Naive B cell (primary cell): Measurements from ENCODE around the gene APEH. TPM values are rescaled to one million over a fixed set of nuclear protein-coding genes. Genes with fewer than 3 reads are reported as not detected.

Experiments
- ATAC-seq, 2 donors: fragments of 150-1000 bp; cut with Tn5 transposase; 2 replicates each; pipeline ENCODE4 v1.10.0; 2021; ENCODE audit warnings: low read depth in 2 of 2, mild to moderate bottlenecking in 2 of 2, moderate library complexity in 2 of 2
- DNase-seq: peaks from one replicate; pipeline ENCODE4 v3.0.0; 2022
- H3K27ac Mint-ChIP-seq, 6 donors: one replicate each; pipeline ENCODE4 v1.8.0; 2020 to 2022; ENCODE audit warnings: mild to moderate bottlenecking in 6 of 6, mixed read lengths in 6 of 6, moderate library complexity in 5 of 6, inconsistent platforms in 2 of 6
- H3K27me3 Mint-ChIP-seq, 3 donors: one replicate each; pipeline ENCODE4 v1.8.0; 2021 to 2022; ENCODE audit warnings: mixed read lengths in 3 of 3, mild to moderate bottlenecking in 1 of 3
- H3K36me3 Mint-ChIP-seq, 2 donors: one replicate each; pipeline ENCODE4 v1.8.0; 2020 to 2022; ENCODE audit warnings: mixed read lengths in 2 of 2, inconsistent platforms in 1 of 2, mild to moderate bottlenecking in 1 of 2
- H3K4me1 Mint-ChIP-seq, 3 donors: one replicate each; pipeline ENCODE4 v1.8.0; 2020 to 2022; ENCODE audit warnings: mixed read lengths in 3 of 3, inconsistent platforms in 1 of 3, mild to moderate bottlenecking in 1 of 3, moderate library complexity in 1 of 3
- H3K4me3 Mint-ChIP-seq, 8 donors: one replicate each; pipeline ENCODE4 v1.8.0; 2020 to 2022; ENCODE audit warnings: mild to moderate bottlenecking in 8 of 8, mixed read lengths in 8 of 8, moderate library complexity in 8 of 8, inconsistent platforms in 2 of 8
- H3K9me3 Mint-ChIP-seq, 7 donors: one replicate each; pipeline ENCODE4 v1.8.0; 2020 to 2022; ENCODE audit warnings: mixed read lengths in 7 of 7, mild to moderate bottlenecking in 5 of 7, inconsistent platforms in 2 of 7, moderate library complexity in 1 of 7
- polyA plus RNA-seq, 6 donors: library from polyadenylated mRNA; unstranded; fragments of 300-500 nt; fragmentation: Illumina TruSeq; gene quantifications; one replicate each; pipeline ENCODE4 v1.2.3, GENCODE V29; 2021; ENCODE audit warnings: low read depth in 6 of 6

The APEH gene
- polyA plus RNA-seq = 100 to 1,000 TPM in 1 of 6 donors, 10 to 100 TPM in 5; 73.4 to 105 (median 82.2) TPM

GRCh38 chr3:49673715-49674496, at the start of gene APEH:
TSS of gene APEH (plus strand) at chr3:49674351. CDS start at chr3:49674402, 51 bp downstream.
- Mint-ChIP-seq H3K36me3 (peaks cover 0 to 4% of the 10 kb centered on the region in 2 donors), H3K4me3 (peak within 1 kb of the TSS; percentile 93 to 98 (median 96)), H3K27me3 (no peaks in the 10 kb centered on the region), H3K9me3 (no peaks in the 10 kb centered on the region), H3K27ac (peak within 1 kb of the TSS; percentile 97 to 99 (median 98)), H3K4me1 (peaks cover 26 to 33% (median 32%) of the 10 kb centered on the region in 3 donors)
- peak; percentile 99 for DNase-seq
- ATAC-seq = peak; percentile 83 to 85

- Mint-ChIP-seq H3K27ac (no peak overlapping the region), H3K4me3 (no peak overlapping the region), H3K9me3 (no peaks in the 10 kb centered on the region), H3K27me3 (peaks cover 8 to 20% (median 11%) of the 10 kb centered on the region in 3 donors), H3K4me1 (peaks cover 0 to 3% (median 0%) of the 10 kb centered on the region in 3 donors), H3K36me3 (no peaks in the 10 kb centered on the region)
- DNase-seq (no peak), ATAC-seq (no peak)
Observed at GRCh38 chr3:49625071-49625470, 49.1 kb upstream of the APEH start.

- no peak for ATAC-seq
- Mint-ChIP-seq H3K9me3 (peaks cover 0 to 7% (median 0%) of the 10 kb centered on the region in 7 donors), H3K27ac (no peak overlapping the region)
Observed at GRCh38 chr3:49626101-49626581, 48.0 kb upstream of the APEH start.

GRCh38 chr3:49626796-49627195, 47.4 kb upstream of the APEH start:
- Mint-ChIP-seq H3K27ac (no peak overlapping the region), H3K4me1 (peaks cover 0 to 3% (median 0%) of the 10 kb centered on the region in 3 donors), H3K4me3 (no peak overlapping the region), H3K36me3 (peaks cover 0 to 9% of the 10 kb centered on the region in 2 donors), H3K9me3 (peaks cover 0 to 13% (median 5%) of the 10 kb centered on the region in 7 donors), H3K27me3 (peaks cover 5 to 21% (median 16%) of the 10 kb centered on the region in 3 donors)
- no peak for ATAC-seq
- DNase-seq = no peak

More at GRCh38 chr3:49626101-49626581, 48.0 kb upstream of the APEH start:
- no peak for DNase-seq
- Mint-ChIP-seq H3K27me3 (peaks cover 7 to 21% (median 16%) of the 10 kb centered on the region in 3 donors), H3K4me1 (peaks cover 0 to 3% (median 0%) of the 10 kb centered on the region in 3 donors), H3K36me3 (peaks cover 0 to 9% of the 10 kb centered on the region in 2 donors), H3K4me3 (no peak overlapping the region)

GRCh38 chr3:49627634-49628033, 46.5 kb upstream of the APEH start:
- peaks cover 5 to 26% (median 20%) of the 10 kb centered on the region in 3 donors for H3K27me3 Mint-ChIP-seq
- DNase-seq = no peak
- ATAC-seq = no peak
- peaks cover 0 to 3% (median 0%) of the 10 kb centered on the region in 3 donors for H3K4me1 Mint-ChIP-seq
- peaks cover 0 to 17% (median 6%) of the 10 kb centered on the region in 7 donors for H3K9me3 Mint-ChIP-seq
- H3K36me3 Mint-ChIP-seq = peaks cover 0 to 9% of the 10 kb centered on the region in 2 donors
- H3K27ac Mint-ChIP-seq = no peak overlapping the region
- no peak overlapping the region for H3K4me3 Mint-ChIP-seq

- H3K9me3 Mint-ChIP-seq = peaks cover 0 to 17% (median 6%) of the 10 kb centered on the region in 7 donors
- DNase-seq (no peak), ATAC-seq (no peak)
- peaks cover 5 to 26% (median 20%) of the 10 kb centered on the region in 3 donors for H3K27me3 Mint-ChIP-seq
- H3K4me1 Mint-ChIP-seq = peaks cover 0 to 3% (median 0%) of the 10 kb centered on the region in 3 donors
- no peak overlapping the region for H3K27ac Mint-ChIP-seq
- H3K4me3 Mint-ChIP-seq = no peak overlapping the region
- peaks cover 0 to 9% of the 10 kb centered on the region in 2 donors for H3K36me3 Mint-ChIP-seq
Observed at GRCh38 chr3:49628249-49628648, 45.9 kb upstream of the APEH start.

- Mint-ChIP-seq H3K36me3 (peaks cover 0 to 9% of the 10 kb centered on the region in 2 donors), H3K9me3 (peaks cover 0 to 17% (median 6%) of the 10 kb centered on the region in 7 donors), H3K27me3 (peaks cover 5 to 28% (median 26%) of the 10 kb centered on the region in 3 donors), H3K4me1 (peaks cover 0 to 3% (median 0%) of the 10 kb centered on the region in 3 donors), H3K4me3 (no peak overlapping the region), H3K27ac (no peak overlapping the region)
- no peak for DNase-seq
- no peak for ATAC-seq
Observed at GRCh38 chr3:49629451-49629850, 44.7 kb upstream of the APEH start.

GRCh38 chr3:49629866-49630265, 44.3 kb upstream of the APEH start:
- H3K27ac Mint-ChIP-seq = no peak overlapping the region

GRCh38 chr3:49630784-49631183, 43.4 kb upstream of the APEH start:
- peak overlapping the region in 1 of 6 donors; percentile 74 for H3K27ac Mint-ChIP-seq

More at GRCh38 chr3:49629866-49630265, 44.3 kb upstream of the APEH start:
- ATAC-seq = no peak
- Mint-ChIP-seq H3K9me3 (peaks cover 0 to 17% (median 6%) of the 10 kb centered on the region in 7 donors), H3K4me1 (peaks cover 0 to 3% (median 0%) of the 10 kb centered on the region in 3 donors), H3K36me3 (peaks cover 0 to 9% of the 10 kb centered on the region in 2 donors), H3K27me3 (peaks cover 5 to 28% (median 26%) of the 10 kb centered on the region in 3 donors), H3K4me3 (no peak overlapping the region)
- no peak for DNase-seq

GRCh38 chr3:49634736-49635135, 39.4 kb upstream of the APEH start:
- ATAC-seq (no peak), DNase-seq (no peak)
- H3K27me3 Mint-ChIP-seq = peaks cover 9 to 35% (median 28%) of the 10 kb centered on the region in 3 donors
- H3K4me1 Mint-ChIP-seq = no peaks in the 10 kb centered on the region
- H3K27ac Mint-ChIP-seq = peak overlapping the region in 1 of 6 donors; percentile 28
- H3K36me3 Mint-ChIP-seq = peaks cover 0 to 9% of the 10 kb centered on the region in 2 donors
- no peak overlapping the region for H3K4me3 Mint-ChIP-seq
- peaks cover 0 to 17% (median 6%) of the 10 kb centered on the region in 7 donors for H3K9me3 Mint-ChIP-seq

More at GRCh38 chr3:49630784-49631183, 43.4 kb upstream of the APEH start:
- Mint-ChIP-seq H3K9me3 (peaks cover 0 to 17% (median 6%) of the 10 kb centered on the region in 7 donors), H3K4me1 (peaks cover 0 to 3% (median 0%) of the 10 kb centered on the region in 3 donors), H3K4me3 (peak overlapping the region in 2 of 8 donors; percentile 19 to 78), H3K27me3 (peaks cover 9 to 29% (median 27%) of the 10 kb centered on the region in 3 donors), H3K36me3 (peaks cover 0 to 9% of the 10 kb centered on the region in 2 donors)
- ATAC-seq (no peak), DNase-seq (no peak)

GRCh38 chr3:49636883-49637609, 37.1 kb upstream of the APEH start:
- no peak overlapping the region for H3K4me3 Mint-ChIP-seq
- no peaks in the 10 kb centered on the region for H3K4me1 Mint-ChIP-seq
- ATAC-seq = no peak
- no peak for DNase-seq
- H3K9me3 Mint-ChIP-seq = peaks cover 0 to 1% (median under 1%) of the 10 kb centered on the region in 7 donors
- peaks cover 9 to 16% (median 12%) of the 10 kb centered on the region in 3 donors for H3K27me3 Mint-ChIP-seq
- peak overlapping the region in 1 of 6 donors; percentile 80 for H3K27ac Mint-ChIP-seq
- H3K36me3 Mint-ChIP-seq = no peaks in the 10 kb centered on the region

- ATAC-seq = no peak
- Mint-ChIP-seq H3K27ac (no peak overlapping the region), H3K9me3 (no peaks in the 10 kb centered on the region), H3K4me1 (no peaks in the 10 kb centered on the region), H3K4me3 (no peak overlapping the region), H3K36me3 (no peaks in the 10 kb centered on the region), H3K27me3 (peaks cover 6 to 12% (median 9%) of the 10 kb centered on the region in 3 donors)
- no peak for DNase-seq
Observed at GRCh38 chr3:49638445-49638844, 35.7 kb upstream of the APEH start.

GRCh38 chr3:49639551-49639950, 34.6 kb upstream of the APEH start:
- H3K4me1 Mint-ChIP-seq = no peaks in the 10 kb centered on the region
- peak overlapping the region in 1 of 6 donors; percentile 3 for H3K27ac Mint-ChIP-seq
- H3K27me3 Mint-ChIP-seq = peaks cover 6 to 9% (median 6%) of the 10 kb centered on the region in 3 donors
- H3K36me3 Mint-ChIP-seq = no peaks in the 10 kb centered on the region
- no peaks in the 10 kb centered on the region for H3K9me3 Mint-ChIP-seq
- no peak for ATAC-seq
- DNase-seq = no peak
- H3K4me3 Mint-ChIP-seq = no peak overlapping the region
